Lung (tissue), 12 donors: Measurements from ENCODE around the gene STRBP. TPM values are rescaled to one million over a fixed set of nuclear protein-coding genes. Genes with fewer than 3 reads are reported as not detected.
"Not testable (repeated sequence)": the region's sequence is repeated elsewhere in the genome, so short reads cannot be mapped to it uniquely, and the experiment has no call there.

ENCODE experiments used
- ATAC-seq: fragments of 200-7000 bp; cut with Tn5 transposase; one replicate; pipeline ENCODE4 v1.9.1; 2020; ENCODE audit warnings: moderate number of reproducible peaks; ENCODE audit not compliant: insufficient read depth, low FRiP score
- DNase-seq, 3 donors: peaks; one replicate each; pipeline ENCODE4 v3.0.0-alpha.2; 2013 to 2017
- H3K27ac ChIP-seq, 2 donors: one replicate each; pipeline ENCODE4 v1.5.1; 2013; ENCODE audit warnings: mild to moderate bottlenecking in 2 of 2, moderate library complexity in 2 of 2, control low read depth in 1 of 2, inconsistent platforms in 1 of 2, low read depth in 1 of 2, low read length in 1 of 2
- H3K27me3 ChIP-seq, 3 donors: one replicate each; pipeline ENCODE4 v1.5.1; 2013; ENCODE audit warnings: low read length in 2 of 3; ENCODE audit not compliant: control insufficient read depth in 3 of 3, insufficient read depth in 3 of 3
- H3K36me3 ChIP-seq, 4 donors: one replicate each; pipeline ENCODE4 v1.5.1; 2013; ENCODE audit warnings: low read length in 4 of 4, mild to moderate bottlenecking in 1 of 4, moderate library complexity in 1 of 4; ENCODE audit not compliant: control insufficient read depth in 4 of 4, insufficient read depth in 4 of 4
- H3K4me1 ChIP-seq, 5 donors: one replicate each; pipeline ENCODE4 v1.5.1; 2013; ENCODE audit warnings: low read length in 5 of 5, mild to moderate bottlenecking in 2 of 5, moderate library complexity in 1 of 5; ENCODE audit not compliant: control insufficient read depth in 5 of 5, insufficient read depth in 5 of 5
- H3K4me3 ChIP-seq: one replicate; pipeline ENCODE4 v1.5.1; 2013; ENCODE audit warnings: mild to moderate bottlenecking, control low read depth, moderate library complexity
- H3K9ac ChIP-seq, 2 donors: one replicate each; pipeline ENCODE4 v1.5.1; 2013; ENCODE audit warnings: low read length in 2 of 2, control low read depth in 1 of 2; ENCODE audit not compliant: insufficient read depth in 1 of 2
- H3K9me3 ChIP-seq, 4 donors: one replicate each; pipeline ENCODE4 v1.5.1; 2013; ENCODE audit warnings: low read length in 3 of 4, mild to moderate bottlenecking in 1 of 4, moderate library complexity in 1 of 4; ENCODE audit not compliant: control insufficient read depth in 4 of 4, insufficient read depth in 3 of 4
- CTCF ChIP-seq: IDR thresholded peaks from 2 replicates; pipeline ENCODE4 v1.5.1; 2012; ENCODE audit warnings: mild to moderate bottlenecking; ENCODE audit errors: control extremely low read depth, extremely low read depth
- WGBS, 2 donors: extraction: QIAGEN DNeasy Blood & Tissue Kit; methylation state at CpG; one replicate each; pipeline ENCODE4 v1.1.7; 2013; 5-methylcytosine and 5-hydroxymethylcytosine counted together
- polyA plus RNA-seq, 2 donors: library from polyadenylated mRNA; stranded (reverse); fragments of 200-250 nt; gene quantifications; one replicate each; pipeline ENCODE4 v1.2.1, GENCODE V29; 2013
- total RNA-seq, 2 donors: library from RNA; depleted of rRNA in 1 of 2; stranded (reverse); fragments of >200 nt in 1 of 2; gene quantifications; one replicate each; pipeline ENCODE4 v1.2.1, GENCODE V29; 2014 to 2021
- donor health status: control.
- donor health status: control.
- donor health status: Bipolar disorder and iron deficiency.
- donor health status: healthy.
- donor health status: DM: yes; HTN: yes; CAD: no.

The STRBP gene
- total and polyA plus RNA-seq, 4 donors: 8.3 to 27.2 (median 21.1) TPM

- WGBS, 2 donors: 90 to 91% methylated on average over 5 of the region's 5 CpGs
- no peak for ATAC-seq
- H3K9ac ChIP-seq: no peak overlapping the region
- H3K27ac ChIP-seq: peak overlapping the region in 1 of 2 donors; percentile 64
- peaks cover 0 to 3% (median 0%) of the 10 kb centered on the region in 3 donors for H3K27me3 ChIP-seq
- peaks cover 0 to 4% (median 0%) of the 10 kb centered on the region in 5 donors for H3K4me1 ChIP-seq
- no peak for TF ChIP-seq CTCF
- H3K36me3 ChIP-seq: no peaks in the 10 kb centered on the region
- H3K9me3 ChIP-seq: no peaks in the 10 kb centered on the region
- no peak for DNase-seq
- no peak overlapping the region for H3K4me3 ChIP-seq
Measured at GRCh38 chr9:123283048-123283408, 14.6 kb upstream of the STRBP start.

DNA sequence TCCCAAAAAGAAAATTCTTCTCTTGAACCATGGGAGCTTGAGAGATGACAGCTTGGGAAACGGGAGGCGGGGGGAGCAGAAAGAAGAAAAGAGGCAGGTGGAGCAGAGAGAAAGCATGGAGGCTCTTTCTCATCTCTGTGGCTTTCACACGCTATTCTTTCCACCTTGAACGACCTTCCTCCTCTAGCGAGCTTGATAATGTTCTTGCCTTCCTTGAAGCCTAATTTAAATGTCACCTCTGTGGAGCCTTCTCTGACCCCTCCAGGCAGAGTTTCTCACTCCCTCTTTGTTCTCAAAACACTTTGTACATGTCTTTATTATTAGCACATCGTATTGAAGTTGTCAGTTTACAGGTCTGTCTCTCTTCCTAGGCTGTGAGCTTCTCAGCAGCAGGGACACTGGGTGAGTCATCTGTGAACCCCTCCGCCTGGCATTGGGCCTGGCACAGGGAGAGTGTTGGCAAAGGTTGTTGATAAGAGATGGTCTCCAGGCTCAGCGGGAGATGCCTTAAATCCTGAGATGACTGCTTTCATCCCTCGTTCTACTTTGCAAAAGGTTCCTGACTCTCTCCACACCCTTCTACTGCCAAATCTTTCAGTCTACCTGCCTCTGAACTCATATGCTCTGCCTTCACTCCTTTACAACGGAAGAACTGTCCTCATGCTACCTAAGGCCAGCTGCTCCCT is 14.1 kb upstream of the STRBP start:
- H3K27me3 ChIP-seq: peaks cover 0 to 3% (median 0%) of the 10 kb centered on the region in 3 donors
- no peak overlapping the region for H3K4me3 ChIP-seq
- DNase-seq: no peak
- H3K4me1 ChIP-seq: peaks cover 0 to 4% (median 0%) of the 10 kb centered on the region in 5 donors
- peak overlapping the region in 1 of 2 donors; percentile 78 for H3K27ac ChIP-seq
- no peaks in the 10 kb centered on the region for H3K36me3 ChIP-seq
- 56 to 76% methylated on average over 10 of the region's 10 CpGs for WGBS, 2 donors
- no peak overlapping the region for H3K9ac ChIP-seq
- ATAC-seq: no peak
- no peak for TF ChIP-seq CTCF
- H3K9me3 ChIP-seq: no peaks in the 10 kb centered on the region

GRCh38 chr9:123281659-123282350 is 13.4 kb upstream of the STRBP start:
- Histone ChIP-seq H3K36me3 (no peaks in the 10 kb centered on the region), H3K9ac (no peak overlapping the region), H3K4me3 (no peak overlapping the region), H3K27ac (peak overlapping the region in 1 of 2 donors; percentile 78), H3K27me3 (peaks cover 0 to 3% (median 0%) of the 10 kb centered on the region in 3 donors), H3K9me3 (no peaks in the 10 kb centered on the region), H3K4me1 (peaks cover 0 to 4% (median 0%) of the 10 kb centered on the region in 5 donors)
- WGBS, 2 donors: 59 to 72% methylated on average over 9 of the region's 9 CpGs
- no peak for DNase-seq
- no peak for TF ChIP-seq CTCF
- ATAC-seq: no peak

DNA sequence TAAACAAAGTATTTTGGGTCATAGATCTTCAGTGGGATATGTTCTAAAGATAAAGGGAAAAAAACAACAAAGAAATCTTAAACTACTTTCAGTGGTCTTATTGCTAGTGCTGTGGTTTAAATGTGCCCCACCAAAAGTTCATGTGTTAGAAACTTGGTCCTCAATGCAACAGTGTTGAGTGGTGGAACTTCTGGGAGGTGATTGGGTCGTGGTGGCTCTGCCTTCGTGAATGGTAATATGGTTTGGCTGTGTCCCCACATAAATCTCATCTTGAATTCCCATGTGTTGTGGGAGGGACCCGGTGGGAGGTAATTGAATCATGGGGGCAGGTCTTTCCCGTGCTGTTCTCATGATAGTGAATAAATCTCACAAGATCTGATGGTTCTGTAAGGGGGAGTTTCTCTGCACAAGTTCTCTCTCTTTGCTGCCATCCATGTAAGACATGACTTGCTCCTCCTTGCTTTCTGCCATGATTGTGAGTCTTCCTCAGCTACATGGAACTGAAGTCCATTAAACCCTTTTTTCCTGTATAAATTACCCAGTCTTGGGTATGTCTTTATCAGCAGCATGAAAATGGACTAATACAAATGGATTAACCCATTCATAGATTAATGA is 10.6 kb upstream of the STRBP start:
- ATAC-seq, H3K36me3 ChIP-seq, H3K9ac ChIP-seq, DNase-seq, H3K9me3 ChIP-seq, H3K27me3 ChIP-seq, H3K4me3 ChIP-seq, H3K4me1 ChIP-seq, H3K27ac ChIP-seq: not testable (repeated sequence)
- WGBS, 2 donors: 83 to 92% methylated on average over 4 of the region's 4 CpGs
